PFSK-1 (cell line): Measurements from ENCODE around the gene ANKRD34B. TPM values are rescaled to one million over a fixed set of nuclear protein-coding genes. Genes with fewer than 3 reads are reported as not detected.

ENCODE experiments used
- FOXP2 ChIP-seq: optimal IDR thresholded peaks from 2 replicates; pipeline ENCODE3; 2011; ENCODE audit warnings: borderline replicate concordance, control low read depth, inconsistent platforms; ENCODE audit not compliant: insufficient read depth; ENCODE audit errors: extremely low read length, extremely low read depth
- POLR2AphosphoS5 ChIP-seq: IDR thresholded peaks from 2 replicates; pipeline ENCODE4 v1.6.1; 2012; ENCODE audit warnings: low read depth, mild to moderate bottlenecking, control low read depth, low read length, moderate library complexity
- SIN3A ChIP-seq: IDR thresholded peaks from 2 replicates; pipeline ENCODE4 v1.6.1; 2012; ENCODE audit warnings: mild to moderate bottlenecking, low read length, moderate library complexity, borderline replicate concordance; ENCODE audit not compliant: insufficient read depth
- TAF1 ChIP-seq: IDR thresholded peaks from 2 replicates; pipeline ENCODE4 v1.6.1; 2012; ENCODE audit warnings: low read length, control low read depth, borderline replicate concordance; ENCODE audit not compliant: insufficient read depth
- polyA plus RNA-seq: library from polyadenylated mRNA; unstranded; fragments of >200 nt; gene quantifications from one replicate; pipeline ENCODE4 v1.2.1, GENCODE V29; 2012; ENCODE audit warnings: low read depth, missing spikeins; ENCODE audit not compliant: insufficient read length
- TF ChIP-seq, protein P1 (sequence below), 2 experiments: IDR thresholded peaks; 2 replicates each; pipeline versions ENCODE4 v1.6.1 to v1.8.0; 2011 to 2012; ENCODE audit warnings: low read depth in 2 of 2, low read length in 2 of 2, control low read depth in 1 of 2, inconsistent platforms in 1 of 2, mild to moderate bottlenecking in 1 of 2, moderate library complexity in 1 of 2; ENCODE audit not compliant: insufficient read depth in 1 of 2

ANKRD34B gene
- polyA plus RNA-seq = not detected

DNA sequence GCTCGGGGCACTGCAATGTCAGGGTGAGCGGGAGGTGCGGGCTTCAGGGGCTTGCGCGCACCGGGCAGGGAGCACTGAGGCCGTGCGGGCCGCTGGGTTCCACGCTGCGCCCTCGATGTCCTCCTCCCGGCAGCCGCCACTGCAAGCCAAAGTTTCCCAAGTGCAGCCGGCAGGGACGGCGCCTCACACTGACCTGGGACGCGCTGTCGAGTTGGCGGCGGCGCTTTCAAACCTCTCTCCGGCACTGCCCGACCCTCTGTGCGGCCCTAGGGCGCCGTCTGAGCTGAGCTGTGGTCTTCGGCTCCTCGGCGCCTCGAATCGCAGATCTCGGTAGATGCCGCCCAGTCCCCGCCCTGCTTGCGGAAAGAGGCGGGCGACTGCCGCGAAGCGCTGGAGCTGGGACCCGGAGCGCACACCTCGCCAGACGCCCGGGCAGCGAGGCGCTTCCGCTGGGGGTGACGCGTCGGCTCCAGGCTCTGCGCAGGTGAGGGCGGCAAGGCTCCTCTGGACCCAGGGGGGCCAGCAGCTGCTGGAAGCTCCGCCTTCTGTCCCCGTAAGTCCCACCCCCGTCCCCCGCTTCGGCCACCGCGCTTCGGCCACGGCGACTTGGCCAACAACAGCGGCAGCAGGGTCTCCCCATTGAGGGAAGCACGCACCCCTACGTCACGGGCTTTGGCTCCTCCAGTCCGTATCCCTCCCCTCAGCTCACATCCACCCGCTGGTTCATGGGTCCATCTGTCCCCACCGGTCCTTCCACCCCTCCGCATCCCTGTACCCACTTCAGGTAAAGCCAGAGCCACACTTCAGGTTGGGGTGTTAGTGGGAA, at the start of gene ANKRD34B:
Gene ANKRD34B, minus strand, starts transcription at position 320 of the 826 bp plus-strand sequence. CDS start 10,261 bp downstream, outside the sequence.
- TF ChIP-seq TAF1 (no peak), SIN3A (no peak), FOXP2 (no peak), POLR2AphosphoS5 (no peak)
- TF ChIP-seq, protein P1, sequence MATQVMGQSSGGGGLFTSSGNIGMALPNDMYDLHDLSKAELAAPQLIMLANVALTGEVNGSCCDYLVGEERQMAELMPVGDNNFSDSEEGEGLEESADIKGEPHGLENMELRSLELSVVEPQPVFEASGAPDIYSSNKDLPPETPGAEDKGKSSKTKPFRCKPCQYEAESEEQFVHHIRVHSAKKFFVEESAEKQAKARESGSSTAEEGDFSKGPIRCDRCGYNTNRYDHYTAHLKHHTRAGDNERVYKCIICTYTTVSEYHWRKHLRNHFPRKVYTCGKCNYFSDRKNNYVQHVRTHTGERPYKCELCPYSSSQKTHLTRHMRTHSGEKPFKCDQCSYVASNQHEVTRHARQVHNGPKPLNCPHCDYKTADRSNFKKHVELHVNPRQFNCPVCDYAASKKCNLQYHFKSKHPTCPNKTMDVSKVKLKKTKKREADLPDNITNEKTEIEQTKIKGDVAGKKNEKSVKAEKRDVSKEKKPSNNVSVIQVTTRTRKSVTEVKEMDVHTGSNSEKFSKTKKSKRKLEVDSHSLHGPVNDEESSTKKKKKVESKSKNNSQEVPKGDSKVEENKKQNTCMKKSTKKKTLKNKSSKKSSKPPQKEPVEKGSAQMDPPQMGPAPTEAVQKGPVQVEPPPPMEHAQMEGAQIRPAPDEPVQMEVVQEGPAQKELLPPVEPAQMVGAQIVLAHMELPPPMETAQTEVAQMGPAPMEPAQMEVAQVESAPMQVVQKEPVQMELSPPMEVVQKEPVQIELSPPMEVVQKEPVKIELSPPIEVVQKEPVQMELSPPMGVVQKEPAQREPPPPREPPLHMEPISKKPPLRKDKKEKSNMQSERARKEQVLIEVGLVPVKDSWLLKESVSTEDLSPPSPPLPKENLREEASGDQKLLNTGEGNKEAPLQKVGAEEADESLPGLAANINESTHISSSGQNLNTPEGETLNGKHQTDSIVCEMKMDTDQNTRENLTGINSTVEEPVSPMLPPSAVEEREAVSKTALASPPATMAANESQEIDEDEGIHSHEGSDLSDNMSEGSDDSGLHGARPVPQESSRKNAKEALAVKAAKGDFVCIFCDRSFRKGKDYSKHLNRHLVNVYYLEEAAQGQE (IDR thresholded peaks at IDR 0.05; ENCODE audit: insufficient read depth in 1 of 2, low read depth in 2 of 2, low read length in 2 of 2) = no peak

DNA sequence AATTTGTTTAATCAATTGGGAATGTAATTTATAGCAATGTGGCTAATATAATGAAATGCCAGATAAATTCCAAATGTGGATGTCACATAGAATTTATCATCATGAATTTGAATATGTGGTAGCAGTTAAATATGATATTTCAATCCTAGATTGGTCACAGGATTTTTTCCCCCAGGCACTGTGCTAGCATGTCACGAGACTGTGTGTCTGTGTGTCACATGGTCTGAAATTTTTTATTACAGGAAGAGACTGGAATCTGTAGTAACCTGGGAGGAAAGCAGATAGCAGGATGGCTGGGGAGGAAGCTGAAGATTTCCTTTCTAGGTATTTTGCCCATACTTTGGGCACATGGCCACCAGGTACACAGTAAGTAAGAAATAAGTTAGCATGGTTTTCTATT, 49.0 kb upstream of the ANKRD34B start:
- TF ChIP-seq TAF1 = no peak
- TF ChIP-seq, protein P1 (IDR thresholded peaks at IDR 0.05; ENCODE audit: insufficient read depth in 1 of 2, low read depth in 2 of 2, low read length in 2 of 2) = no peak
- TF ChIP-seq POLR2AphosphoS5 = no peak
- TF ChIP-seq FOXP2 = no peak
- no peak for TF ChIP-seq SIN3A

DNA sequence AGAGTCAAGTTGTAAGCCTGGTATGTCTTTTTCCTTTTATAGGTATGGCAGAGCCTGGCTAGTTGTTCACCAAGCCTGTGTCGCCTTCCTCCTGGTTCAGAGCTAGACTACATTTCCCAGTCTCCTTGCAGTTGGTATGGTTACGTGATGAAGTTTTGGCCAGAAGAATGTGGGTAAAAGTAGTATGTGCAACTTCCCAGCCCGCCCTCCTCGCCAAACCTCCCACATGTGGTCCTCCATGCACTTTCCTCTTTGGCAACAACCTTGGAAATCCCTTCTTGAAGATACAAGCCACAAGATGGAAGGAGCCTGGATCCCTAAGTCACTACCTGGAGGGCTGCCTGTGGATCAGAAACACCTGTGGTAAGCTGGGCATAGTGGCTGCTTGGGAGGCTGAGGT, 48.4 kb upstream of the ANKRD34B start:
- TF ChIP-seq FOXP2 = no peak
- TF ChIP-seq TAF1 = no peak
- no peak for TF ChIP-seq POLR2AphosphoS5
- TF ChIP-seq, protein P1 (IDR thresholded peaks at IDR 0.05; ENCODE audit: insufficient read depth in 1 of 2, low read depth in 2 of 2, low read length in 2 of 2) = no peak
- TF ChIP-seq SIN3A = no peak

DNA sequence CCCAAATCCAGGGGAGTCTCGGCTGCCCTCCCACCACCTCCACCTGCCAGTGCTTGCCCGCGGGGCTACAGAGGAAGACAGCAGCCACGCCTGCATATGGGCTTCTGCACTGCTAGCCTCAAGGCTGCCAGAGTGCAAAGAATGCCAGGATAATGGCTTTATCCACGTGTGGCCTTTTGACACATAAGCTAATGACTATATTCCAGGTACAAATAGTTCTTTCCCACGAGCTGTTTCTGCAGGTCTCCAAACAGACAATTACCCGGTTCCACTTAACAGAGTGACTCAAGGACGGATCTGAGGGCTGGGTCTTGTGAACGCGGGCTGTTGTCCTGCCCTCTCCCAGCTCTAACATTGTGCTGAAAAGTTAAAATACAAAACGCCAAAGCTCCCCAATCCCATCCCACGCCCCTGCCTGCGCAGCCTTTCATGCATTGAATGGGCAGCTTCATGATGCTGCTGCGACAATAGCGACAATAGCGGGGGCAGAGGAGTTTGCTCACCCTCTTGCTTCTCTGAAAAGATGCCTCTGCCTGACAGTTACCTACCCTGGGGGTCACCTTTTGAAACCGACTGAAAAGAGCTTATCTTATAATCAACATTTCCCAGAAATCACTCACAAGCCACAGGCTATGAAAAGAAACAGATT, 45.3 kb upstream of the ANKRD34B start:
- TF ChIP-seq, protein P1 (IDR thresholded peaks at IDR 0.05; ENCODE audit: insufficient read depth in 1 of 2, low read depth in 2 of 2, low read length in 2 of 2) = no peak
- TF ChIP-seq FOXP2 = no peak
- TF ChIP-seq POLR2AphosphoS5 = no peak
- no peak for TF ChIP-seq SIN3A
- no peak for TF ChIP-seq TAF1
